NCI-H187 treated with DMSO at 0.1 percent for 48 hours (cell line): ENCODE results near the gene PARP16.
"Not testable (repeated sequence)": the region's sequence is repeated elsewhere in the genome, so short reads cannot be mapped to it uniquely, and the experiment has no call there.

Source experiments
- DNase-seq: peaks from one replicate; lab custom pipeline; 2025; lab: John Stamatoyannopoulos, UW

PARP16 gene

GRCh38 chr15:65275728-65276126 is 11.0 kb downstream of the PARP16 start:
- DNase-seq = no peak

GRCh38 chr15:65275104-65275727 is 11.5 kb downstream of the PARP16 start:
- DNase-seq = no peak

GRCh38 chr15:65270811-65271545 is 15.7 kb downstream of the PARP16 start:
- DNase-seq = not testable (repeated sequence)

GRCh38 chr15:65268411-65268810 is 18.3 kb downstream of the PARP16 start:
- no peak for DNase-seq

- DNase-seq = no peak
These were observed 20.2 kb downstream of the PARP16 start for GRCh38 chr15:65266469-65266868.

GRCh38 chr15:65264863-65265430 is 21.7 kb downstream of the PARP16 start:
- no peak for DNase-seq

- no peak for DNase-seq
These were observed 23.4 kb downstream of the PARP16 start for GRCh38 chr15:65263313-65263712.

GRCh38 chr15:65260968-65261367 is 25.7 kb downstream of the PARP16 start:
- no peak for DNase-seq

- no peak for DNase-seq
These were observed 27.3 kb downstream of the PARP16 start for GRCh38 chr15:65259367-65259797.

- DNase-seq = no peak
These were observed 28.1 kb downstream of the PARP16 start for GRCh38 chr15:65258375-65259262.

- no peak for DNase-seq
These were observed 31.1 kb downstream of the PARP16 start for GRCh38 chr15:65255486-65256140.

GRCh38 chr15:65254758-65255157 is 31.9 kb downstream of the PARP16 start:
- DNase-seq = no peak

- DNase-seq = no peak
These were observed 32.3 kb downstream of the PARP16 start for GRCh38 chr15:65254356-65254755.

GRCh38 chr15:65249641-65250040 is 37.0 kb downstream of the PARP16 start:
- no peak for DNase-seq

- DNase-seq = no peak
These were observed 38.0 kb downstream of the PARP16 start for GRCh38 chr15:65248511-65249255.

GRCh38 chr15:65246939-65247338 is 39.7 kb downstream of the PARP16 start:
- DNase-seq = no peak

GRCh38 chr15:65246026-65246714 is 40.5 kb downstream of the PARP16 start:
- no peak for DNase-seq

- no peak for DNase-seq
These were observed 41.4 kb downstream of the PARP16 start for GRCh38 chr15:65245096-65245856.

GRCh38 chr15:65244638-65245037 is 42.0 kb downstream of the PARP16 start:
- DNase-seq = no peak

GRCh38 chr15:65236443-65236842 is 50.2 kb downstream of the PARP16 start:
- DNase-seq = not testable (repeated sequence)
